ENCODE measurements around the gene MAGI1. TPM values are rescaled to one million over a fixed set of nuclear protein-coding genes. Genes with fewer than 3 reads are reported as not detected.

The MAGI1 gene
- total RNA-seq, 2 donors from 2014 or later: 23.4 to 41.4 TPM

- no peak overlapping the region for H3K4me3 ChIP-seq
- no peaks in the 10 kb centered on the region for H3K4me1 ChIP-seq
- no peaks in the 10 kb centered on the region for H3K27me3 ChIP-seq
- TF ChIP-seq, protein P1, sequence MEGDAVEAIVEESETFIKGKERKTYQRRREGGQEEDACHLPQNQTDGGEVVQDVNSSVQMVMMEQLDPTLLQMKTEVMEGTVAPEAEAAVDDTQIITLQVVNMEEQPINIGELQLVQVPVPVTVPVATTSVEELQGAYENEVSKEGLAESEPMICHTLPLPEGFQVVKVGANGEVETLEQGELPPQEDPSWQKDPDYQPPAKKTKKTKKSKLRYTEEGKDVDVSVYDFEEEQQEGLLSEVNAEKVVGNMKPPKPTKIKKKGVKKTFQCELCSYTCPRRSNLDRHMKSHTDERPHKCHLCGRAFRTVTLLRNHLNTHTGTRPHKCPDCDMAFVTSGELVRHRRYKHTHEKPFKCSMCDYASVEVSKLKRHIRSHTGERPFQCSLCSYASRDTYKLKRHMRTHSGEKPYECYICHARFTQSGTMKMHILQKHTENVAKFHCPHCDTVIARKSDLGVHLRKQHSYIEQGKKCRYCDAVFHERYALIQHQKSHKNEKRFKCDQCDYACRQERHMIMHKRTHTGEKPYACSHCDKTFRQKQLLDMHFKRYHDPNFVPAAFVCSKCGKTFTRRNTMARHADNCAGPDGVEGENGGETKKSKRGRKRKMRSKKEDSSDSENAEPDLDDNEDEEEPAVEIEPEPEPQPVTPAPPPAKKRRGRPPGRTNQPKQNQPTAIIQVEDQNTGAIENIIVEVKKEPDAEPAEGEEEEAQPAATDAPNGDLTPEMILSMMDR (IDR thresholded peaks at IDR 0.05): no peak
- H3K36me3 ChIP-seq: no peaks in the 10 kb centered on the region
- no peaks in the 10 kb centered on the region for H3K9me3 ChIP-seq
- intact Hi-C loops (cut with DNase I): no loop called here
- DNase-seq: no peak
- H3K27ac ChIP-seq: no peak overlapping the region
- H3K9ac ChIP-seq (ENCODE audit: low read depth in 2 of 2, low read length in 2 of 2): no peak overlapping the region
Observed at GRCh38 chr3:65398953-65399352, 639.8 kb downstream of the MAGI1 start.

DNA sequence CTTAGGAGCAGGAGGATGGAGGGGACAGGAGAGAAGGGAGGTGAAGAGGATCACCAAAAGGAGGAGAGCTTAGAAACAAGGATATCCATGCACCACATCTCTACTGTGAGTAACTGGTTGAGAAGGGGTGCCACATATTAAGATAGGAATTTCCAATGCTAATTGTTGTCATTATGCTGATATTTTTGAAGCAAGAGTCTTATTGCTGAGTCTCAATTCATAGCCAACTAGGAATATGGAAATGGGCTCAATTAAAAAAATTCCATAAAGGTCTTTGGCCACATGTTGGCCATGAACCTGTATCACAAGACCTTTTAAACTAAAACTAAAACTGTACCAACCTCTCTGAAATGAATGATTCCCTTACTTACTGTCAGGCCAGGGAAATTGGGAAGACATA lies 642.6 kb downstream of the MAGI1 start:
- H3K27ac ChIP-seq: no peak overlapping the region
- no peak overlapping the region for H3K4me3 ChIP-seq
- no peak for DNase-seq
- H3K27me3 ChIP-seq: no peaks in the 10 kb centered on the region
- no peaks in the 10 kb centered on the region for H3K9me3 ChIP-seq
- H3K9ac ChIP-seq (ENCODE audit: low read depth in 2 of 2, low read length in 2 of 2): no peak overlapping the region
- intact Hi-C loops (cut with DNase I): no loop called here
- H3K4me1 ChIP-seq: no peaks in the 10 kb centered on the region
- H3K36me3 ChIP-seq: no peaks in the 10 kb centered on the region
- TF ChIP-seq, protein P1 (IDR thresholded peaks at IDR 0.05): no peak

GRCh38 chr3:65391068-65391467 lies 647.6 kb downstream of the MAGI1 start:
- intact Hi-C loops (cut with DNase I): no loop called here
- no peak overlapping the region for H3K27ac ChIP-seq
- TF ChIP-seq, protein P1 (IDR thresholded peaks at IDR 0.05): no peak
- DNase-seq: no peak
- no peaks in the 10 kb centered on the region for H3K4me1 ChIP-seq
- H3K4me3 ChIP-seq: no peak overlapping the region
- H3K9ac ChIP-seq (ENCODE audit: low read depth in 2 of 2, low read length in 2 of 2): no peak overlapping the region
- H3K9me3 ChIP-seq: no peaks in the 10 kb centered on the region
- H3K27me3 ChIP-seq: no peaks in the 10 kb centered on the region
- H3K36me3 ChIP-seq: no peaks in the 10 kb centered on the region

- Histone ChIP-seq H3K4me1 (no peaks in the 10 kb centered on the region), H3K36me3 (no peaks in the 10 kb centered on the region), H3K27me3 (no peaks in the 10 kb centered on the region), H3K4me3 (no peak overlapping the region), H3K27ac (no peak overlapping the region), H3K9ac (ENCODE audit: low read depth in 2 of 2, low read length in 2 of 2) (no peak overlapping the region), H3K9me3 (no peaks in the 10 kb centered on the region)
- no peak for DNase-seq
- TF ChIP-seq, protein P1 (IDR thresholded peaks at IDR 0.05): no peak
- intact Hi-C loops (cut with DNase I): no loop called here
Observed at GRCh38 chr3:65385805-65386204, 652.9 kb downstream of the MAGI1 start.

DNA sequence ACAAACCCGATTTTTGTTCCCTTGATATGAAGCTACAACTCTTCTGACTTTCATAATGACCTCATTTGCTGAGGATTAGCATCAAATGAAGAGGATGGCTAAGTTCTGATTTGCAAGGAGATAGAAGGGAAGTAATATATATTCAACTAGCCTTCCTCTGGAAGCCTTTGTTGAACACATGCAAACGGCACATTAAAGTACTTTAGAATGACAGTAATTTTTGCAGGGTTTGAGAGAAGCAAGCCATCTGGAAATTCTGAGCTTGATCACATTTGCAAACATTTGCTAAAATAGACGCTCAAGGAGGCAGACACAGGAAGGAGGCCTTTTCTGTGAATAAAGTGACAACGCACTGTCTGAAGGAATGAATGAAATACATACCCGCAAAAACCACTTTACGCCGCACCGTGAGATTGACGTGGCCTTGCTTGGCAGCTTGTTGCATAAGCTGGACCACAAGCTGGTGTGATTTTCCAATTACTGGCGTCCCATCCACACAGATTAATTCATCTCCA lies 657.2 kb downstream of the MAGI1 start:
- Histone ChIP-seq H3K27me3 (no peaks in the 10 kb centered on the region), H3K27ac (no peak overlapping the region), H3K4me1 (no peaks in the 10 kb centered on the region), H3K9me3 (no peaks in the 10 kb centered on the region), H3K36me3 (no peaks in the 10 kb centered on the region), H3K4me3 (no peak overlapping the region), H3K9ac (ENCODE audit: low read depth in 2 of 2, low read length in 2 of 2) (no peak overlapping the region)
- DNase-seq: no peak
- intact Hi-C loops (cut with DNase I): no loop called here
- TF ChIP-seq, protein P1 (IDR thresholded peaks at IDR 0.05): no peak

Data from colonic mucosa (tissue), 4 donors.